IMR-90 (cell line): ENCODE results near the gene WARS2. TPM values are rescaled to one million over a fixed set of nuclear protein-coding genes. Genes with fewer than 3 reads are reported as not detected.

Source experiments
- ATAC-seq: fragments of 200-7000 bp; cut with Tn5 transposase; 2 replicates; pipeline ENCODE4 v1.9.1; 2020; ENCODE audit warnings: low read depth, mild to moderate bottlenecking, moderate library complexity
- BruUV-seq: library from RNA; stranded (reverse); fragments of 400-500 nt; replicated peaks from 2 replicates; lab custom pipeline; 2021; lab: Mats Ljungman, UMichigan
- CTCF ChIA-PET: fragments of 300-600 bp; formaldehyde crosslinking; extraction: SDS; loops from one replicate; lab custom pipeline; 2021; ENCODE audit warnings: antibody characterized with exemption; lab: Yijun Ruan, JAX
- POLR2A ChIA-PET: fragments of 300-600 bp; sonication (Branson Sonifier 250); formaldehyde crosslinking; loops from one replicate; lab custom pipeline; 2022; ENCODE audit warnings: antibody characterized with exemption; ENCODE audit not compliant: unreplicated experiment; lab: Charles Lee
- DNase-seq: peaks from one replicate; pipeline ENCODE4 v3.0.0; 2013
- H2AFZ ChIP-seq: replicated peaks from 2 replicates; pipeline ENCODE3; 2013; ENCODE audit warnings: low read length, mild to moderate bottlenecking; ENCODE audit not compliant: poor library complexity
- H2AK5ac ChIP-seq: 2 replicates; pipeline ENCODE4 v1.6.1; 2013; ENCODE audit warnings: low read depth, low read length, inconsistent platforms
- H2AK9ac ChIP-seq: replicated peaks from 2 replicates; pipeline ENCODE3; 2013; ENCODE audit warnings: mild to moderate bottlenecking, low read depth, low read length, moderate library complexity; ENCODE audit not compliant: poor library complexity
- H2BK120ac ChIP-seq: 2 replicates; pipeline ENCODE4 v1.6.1; 2013; ENCODE audit warnings: low read depth, low read length, inconsistent platforms
- H2BK15ac ChIP-seq: 3 replicates; pipeline ENCODE4 v1.6.1; 2013; ENCODE audit warnings: low read depth, low read length, inconsistent platforms
- H2BK20ac ChIP-seq: 2 replicates; pipeline ENCODE4 v1.6.1; 2013; ENCODE audit warnings: low read depth, mild to moderate bottlenecking, inconsistent platforms, low read length, moderate library complexity
- H2BK5ac ChIP-seq: 2 replicates; pipeline ENCODE4 v1.6.1; 2013; ENCODE audit warnings: mild to moderate bottlenecking, low read depth, low read length, inconsistent platforms; ENCODE audit not compliant: poor library complexity, severe bottlenecking
- H3K14ac ChIP-seq: replicated peaks from 2 replicates; pipeline ENCODE4 v1.6.1; 2013; ENCODE audit warnings: low read depth, low read length, inconsistent platforms
- H3K18ac ChIP-seq: 2 replicates; pipeline ENCODE4 v1.6.1; 2013; ENCODE audit warnings: low read depth, low read length, control low read depth
- H3K23ac ChIP-seq: 2 replicates; pipeline ENCODE4 v1.6.1; 2013; ENCODE audit warnings: low read depth, low read length, inconsistent platforms
- H3K27ac ChIP-seq: 2 replicates; pipeline ENCODE4 v1.5.1; 2013; ENCODE audit warnings: mild to moderate bottlenecking, control low read depth, low read length; ENCODE audit not compliant: insufficient read depth
- H3K27me3 ChIP-seq: 2 replicates; pipeline ENCODE4 v1.6.1; 2013; ENCODE audit warnings: low read length; ENCODE audit not compliant: control insufficient read depth, insufficient read depth
- H3K36me3 ChIP-seq: 2 replicates; pipeline ENCODE4 v1.6.1; 2013; ENCODE audit warnings: low read length, mixed read lengths; ENCODE audit not compliant: control insufficient read depth, insufficient read depth
- H3K4ac ChIP-seq: 2 replicates; pipeline ENCODE4 v1.6.1; 2013; ENCODE audit warnings: low read depth, low read length, inconsistent platforms
- H3K4me1 ChIP-seq: 2 replicates; pipeline ENCODE4 v1.6.1; 2013; ENCODE audit warnings: low read length, mixed read lengths; ENCODE audit not compliant: control insufficient read depth, insufficient read depth
- H3K4me2 ChIP-seq: 2 replicates; pipeline ENCODE4 v1.6.1; 2013; ENCODE audit warnings: low read depth, mild to moderate bottlenecking, control low read depth, low read length, moderate library complexity
- H3K4me3 ChIP-seq: 2 replicates; pipeline ENCODE4 v1.5.1; 2013; ENCODE audit warnings: low read depth, mild to moderate bottlenecking, control low read depth, low read length, moderate library complexity; ENCODE audit not compliant: insufficient read depth
- H3K56ac ChIP-seq: 2 replicates; pipeline ENCODE4 v1.6.1; 2013; ENCODE audit warnings: low read length, inconsistent platforms; ENCODE audit not compliant: insufficient read depth; ENCODE audit errors: extremely low read depth
- H3K79me1 ChIP-seq, 2 experiments: 2 replicates each; pipeline ENCODE4 v1.6.1; 2013; ENCODE audit warnings: low read length in 2 of 2, inconsistent platforms in 1 of 2, low read depth in 1 of 2
- H3K9ac ChIP-seq: 2 replicates; pipeline ENCODE4 v1.6.1; 2013; ENCODE audit warnings: low read depth, low read length, control low read depth
- H3K9me1 ChIP-seq: 2 replicates; pipeline ENCODE4 v1.6.1; 2013; ENCODE audit warnings: low read length, inconsistent platforms; ENCODE audit not compliant: insufficient read depth
- H3K9me3 ChIP-seq: 2 replicates; pipeline ENCODE4 v1.6.1; 2013; ENCODE audit warnings: low read length; ENCODE audit not compliant: control insufficient read depth, insufficient read depth
- H4K20me1 ChIP-seq: 2 replicates; pipeline ENCODE4 v1.6.1; 2013; ENCODE audit warnings: low read length, inconsistent platforms; ENCODE audit not compliant: insufficient read depth
- H4K5ac ChIP-seq: 2 replicates; pipeline ENCODE4 v1.6.1; 2013; ENCODE audit warnings: mild to moderate bottlenecking, low read depth, low read length, control low read depth
- H4K8ac ChIP-seq, 2 experiments: 2 replicates each; pipeline ENCODE4 v1.6.1; 2013; ENCODE audit warnings: low read depth in 2 of 2, low read length in 2 of 2, control low read depth in 1 of 2, inconsistent platforms in 1 of 2
- H4K91ac ChIP-seq: 2 replicates; pipeline ENCODE4 v1.6.1; 2013; ENCODE audit warnings: low read depth, low read length, inconsistent platforms; ENCODE audit not compliant: insufficient read depth
- CHD1 ChIP-seq: IDR thresholded peaks from 2 replicates; pipeline ENCODE4 v1.6.1; 2012; ENCODE audit warnings: low read depth, low read length, improper control_type of control experiment
- FOS ChIP-seq: fragments of 150-350 bp; IDR thresholded peaks from 2 replicates; pipeline ENCODE4 v1.6.1; 2016; ENCODE audit warnings: low read depth, low read length
- RCOR1 ChIP-seq: IDR thresholded peaks from 2 replicates; pipeline ENCODE4 v1.6.1; 2012; ENCODE audit warnings: mild to moderate bottlenecking, low read length, improper control_type of control experiment; ENCODE audit not compliant: insufficient replicate concordance
- SMC3 ChIP-seq: fragments of 150-350 bp; IDR thresholded peaks from 2 replicates; pipeline ENCODE4 v1.6.1; 2016; ENCODE audit warnings: low read depth, mild to moderate bottlenecking, antibody characterized with exemption, low read length, moderate library complexity
- WGBS, 2 experiments: methylation state at CpG; one replicate each; pipeline versions ENCODE4 v1.1.5 to v1.1.7; 2013; ENCODE audit warnings: missing lambda C conversion rate in 2 of 2; ENCODE audit not compliant: insufficient read length in 1 of 2; ENCODE audit errors: extremely low coverage in 2 of 2; 5-methylcytosine and 5-hydroxymethylcytosine counted together
- dilution Hi-C: fragments of 300-500 bp; cut with HindIII; formaldehyde crosslinking; loops from one replicate; pipeline ENCODE4 v1.14.3; 2018; ENCODE audit warnings: low sequenced_read_pairs; ENCODE audit not compliant: unreplicated experiment
- in situ Hi-C: fragments of 300-500 bp; cut with MboI; formaldehyde crosslinking; loops from 3 replicates; pipeline ENCODE4 v1.14.3; 2019; ENCODE audit warnings: low sequenced_read_pairs, inconsistent platforms, mixed read lengths
- intact Hi-C: fragments of 100-400 bp; cut with micrococcal nuclease; formaldehyde crosslinking; loops from 2 replicates; pipeline ENCODE4 v1.10.0; 2022
- polyA plus RNA-seq, 3 experiments: library from polyadenylated mRNA; depleted of rRNA; stranded (reverse); fragments of >200 nt; gene quantifications; 2 replicates each; pipeline ENCODE4 v1.2.3, GENCODE V29; 2012; ENCODE audit warnings: low replicate concordance in 1 of 3
- total RNA-seq: library from RNA; depleted of rRNA; stranded (reverse); fragments of >200 nt; gene quantifications from 2 replicates; pipeline ENCODE4 v1.2.3, GENCODE V29; 2012
- TF ChIP-seq, protein P1 (sequence below): fragments of 150-350 bp; IDR thresholded peaks from 2 replicates; pipeline ENCODE4 v1.6.1; 2016; ENCODE audit warnings: low read depth, mild to moderate bottlenecking, low read length, moderate library complexity, borderline replicate concordance
- TF ChIP-seq, protein P2 (sequence below): fragments of 150-350 bp; IDR thresholded peaks from 2 replicates; pipeline ENCODE4 v1.6.1; 2017; ENCODE audit warnings: mild to moderate bottlenecking, antibody characterized with exemption, low read length, low read depth

WARS2 gene
- total and polyA plus RNA-seq, 2 of the 4 experiments (the other 2 are of a cell fraction) = 5.7 to 20.3 TPM

DNA sequence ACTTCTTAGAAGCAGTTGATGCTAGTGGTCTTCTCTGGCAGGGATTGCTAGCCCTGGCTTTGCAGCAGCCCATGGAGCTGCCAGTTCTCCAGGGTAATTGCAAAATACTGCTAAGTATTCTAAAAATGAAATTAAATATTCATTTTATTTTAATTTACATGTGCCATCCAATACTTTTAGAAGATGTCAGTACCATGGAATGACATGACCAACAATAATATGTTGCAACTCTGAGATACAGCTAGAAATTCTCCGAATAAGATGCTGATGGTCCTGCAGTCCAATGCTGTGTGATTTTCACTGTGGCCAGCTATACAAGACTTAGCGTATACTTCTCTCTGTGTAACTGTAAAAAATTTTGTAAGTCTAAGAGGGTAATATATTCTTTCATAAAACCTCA is 20.0 kb upstream of the WARS2 start:
- Histone ChIP-seq H2BK120ac (no peak overlapping the region), H4K91ac (no peak overlapping the region), H3K23ac (no peak overlapping the region), H2AK9ac (no peak overlapping the region), H3K9me1 (no peaks in the 10 kb centered on the region), H4K20me1 (no peaks in the 10 kb centered on the region), H3K79me1 (no peaks in the 10 kb centered on the region; a peak in 1 of 4 replicates), H4K8ac (no peak overlapping the region), H3K18ac (no peak overlapping the region), H2BK15ac (no peak overlapping the region), H2AK5ac (no peak overlapping the region), H3K4me2 (no peak overlapping the region), H3K36me3 (peaks cover 4% of the 10 kb centered on the region; the same call in 1 of the 2 replicates), H3K56ac (no peak overlapping the region), H3K4me1 (peaks cover 3% of the 10 kb centered on the region), H3K27ac (no peak overlapping the region), H3K4me3 (no peak overlapping the region), H3K9ac (no peak overlapping the region), H3K4ac (no peak overlapping the region), H3K9me3 (no peaks in the 10 kb centered on the region), H3K14ac (no peak overlapping the region), H2BK5ac (no peak overlapping the region), H3K27me3 (no peaks in the 10 kb centered on the region), H2BK20ac (no peak overlapping the region), H4K5ac (no peak overlapping the region), H2AFZ (no peak overlapping the region)
- peak; percentile 63 for ATAC-seq
- peak; percentile 10 for DNase-seq
- dilution Hi-C loops (no loop called here), intact Hi-C loops (no loop called here), in situ Hi-C loops (no loop called here)
- no CpG with 5 or more reads among the region's 2 CpGs for WGBS, 2 experiments
- CTCF ChIA-PET = no interaction called here
- TF ChIP-seq, protein P1, sequence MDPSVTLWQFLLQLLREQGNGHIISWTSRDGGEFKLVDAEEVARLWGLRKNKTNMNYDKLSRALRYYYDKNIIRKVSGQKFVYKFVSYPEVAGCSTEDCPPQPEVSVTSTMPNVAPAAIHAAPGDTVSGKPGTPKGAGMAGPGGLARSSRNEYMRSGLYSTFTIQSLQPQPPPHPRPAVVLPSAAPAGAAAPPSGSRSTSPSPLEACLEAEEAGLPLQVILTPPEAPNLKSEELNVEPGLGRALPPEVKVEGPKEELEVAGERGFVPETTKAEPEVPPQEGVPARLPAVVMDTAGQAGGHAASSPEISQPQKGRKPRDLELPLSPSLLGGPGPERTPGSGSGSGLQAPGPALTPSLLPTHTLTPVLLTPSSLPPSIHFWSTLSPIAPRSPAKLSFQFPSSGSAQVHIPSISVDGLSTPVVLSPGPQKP = no peak
- TF ChIP-seq FOS (no peak), SMC3 (no peak), CHD1 (no peak), RCOR1 (no peak)
- TF ChIP-seq, protein P2, sequence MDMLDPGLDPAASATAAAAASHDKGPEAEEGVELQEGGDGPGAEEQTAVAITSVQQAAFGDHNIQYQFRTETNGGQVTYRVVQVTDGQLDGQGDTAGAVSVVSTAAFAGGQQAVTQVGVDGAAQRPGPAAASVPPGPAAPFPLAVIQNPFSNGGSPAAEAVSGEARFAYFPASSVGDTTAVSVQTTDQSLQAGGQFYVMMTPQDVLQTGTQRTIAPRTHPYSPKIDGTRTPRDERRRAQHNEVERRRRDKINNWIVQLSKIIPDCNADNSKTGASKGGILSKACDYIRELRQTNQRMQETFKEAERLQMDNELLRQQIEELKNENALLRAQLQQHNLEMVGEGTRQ = no peak
- POLR2A ChIA-PET = no interaction called here
- BruUV-seq = no TSS peak
